ENCODE results near the gene ANKIB1.

DNA sequence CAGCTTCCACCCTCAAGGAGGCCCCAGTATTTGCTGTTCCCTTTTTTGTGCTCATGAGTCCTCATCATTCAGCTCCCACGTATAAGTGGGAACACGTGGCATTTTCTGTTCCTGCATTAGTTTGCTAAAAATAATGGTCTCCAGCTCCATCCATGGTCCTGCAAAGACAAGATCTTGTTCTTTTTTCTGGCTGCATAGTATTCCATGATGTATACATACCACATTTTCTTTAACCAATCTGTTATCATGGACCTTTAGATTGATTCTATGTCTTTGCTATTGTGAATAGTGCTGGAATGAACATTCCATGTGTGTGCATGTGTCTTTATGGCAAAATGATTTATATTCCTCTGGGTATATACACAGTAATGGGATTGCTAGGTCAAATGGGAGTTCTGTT lies 17.0 kb upstream of the ANKIB1 start:
- TF ChIP-seq POLR2A (IDR thresholded peaks at IDR 0.05) = no peak
- TF ChIP-seq, protein P1, sequence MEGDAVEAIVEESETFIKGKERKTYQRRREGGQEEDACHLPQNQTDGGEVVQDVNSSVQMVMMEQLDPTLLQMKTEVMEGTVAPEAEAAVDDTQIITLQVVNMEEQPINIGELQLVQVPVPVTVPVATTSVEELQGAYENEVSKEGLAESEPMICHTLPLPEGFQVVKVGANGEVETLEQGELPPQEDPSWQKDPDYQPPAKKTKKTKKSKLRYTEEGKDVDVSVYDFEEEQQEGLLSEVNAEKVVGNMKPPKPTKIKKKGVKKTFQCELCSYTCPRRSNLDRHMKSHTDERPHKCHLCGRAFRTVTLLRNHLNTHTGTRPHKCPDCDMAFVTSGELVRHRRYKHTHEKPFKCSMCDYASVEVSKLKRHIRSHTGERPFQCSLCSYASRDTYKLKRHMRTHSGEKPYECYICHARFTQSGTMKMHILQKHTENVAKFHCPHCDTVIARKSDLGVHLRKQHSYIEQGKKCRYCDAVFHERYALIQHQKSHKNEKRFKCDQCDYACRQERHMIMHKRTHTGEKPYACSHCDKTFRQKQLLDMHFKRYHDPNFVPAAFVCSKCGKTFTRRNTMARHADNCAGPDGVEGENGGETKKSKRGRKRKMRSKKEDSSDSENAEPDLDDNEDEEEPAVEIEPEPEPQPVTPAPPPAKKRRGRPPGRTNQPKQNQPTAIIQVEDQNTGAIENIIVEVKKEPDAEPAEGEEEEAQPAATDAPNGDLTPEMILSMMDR (IDR thresholded peaks at IDR 0.05 in 4 of 5, conservative IDR thresholded peaks at IDR 0.05 in 1 of 5) = no peak
